IMR-90 (cell line): ENCODE data around the gene MEGF11. TPM values are rescaled to one million over a fixed set of nuclear protein-coding genes. Genes with fewer than 3 reads are reported as not detected.

Source experiments
- ATAC-seq: fragments of 200-7000 bp; cut with Tn5 transposase; 2 replicates; pipeline ENCODE4 v1.9.1; 2020; ENCODE audit warnings: low read depth, mild to moderate bottlenecking, moderate library complexity
- BruUV-seq: library from RNA; stranded (reverse); fragments of 400-500 nt; replicated peaks from 2 replicates; lab custom pipeline; 2021; lab: Mats Ljungman, UMichigan
- CTCF ChIA-PET: fragments of 300-600 bp; formaldehyde crosslinking; extraction: SDS; loops from one replicate; lab custom pipeline; 2021; ENCODE audit warnings: antibody characterized with exemption; lab: Yijun Ruan, JAX
- POLR2A ChIA-PET: fragments of 300-600 bp; sonication (Branson Sonifier 250); formaldehyde crosslinking; loops from one replicate; lab custom pipeline; 2022; ENCODE audit warnings: antibody characterized with exemption; ENCODE audit not compliant: unreplicated experiment; lab: Charles Lee
- DNase-seq: peaks from one replicate; pipeline ENCODE4 v3.0.0; 2013
- H2AFZ ChIP-seq: replicated peaks from 2 replicates; pipeline ENCODE3; 2013; ENCODE audit warnings: low read length, mild to moderate bottlenecking; ENCODE audit not compliant: poor library complexity
- H2AK5ac ChIP-seq: 2 replicates; pipeline ENCODE4 v1.6.1; 2013; ENCODE audit warnings: low read depth, low read length, inconsistent platforms
- H2AK9ac ChIP-seq: replicated peaks from 2 replicates; pipeline ENCODE3; 2013; ENCODE audit warnings: mild to moderate bottlenecking, low read depth, low read length, moderate library complexity; ENCODE audit not compliant: poor library complexity
- H2BK120ac ChIP-seq: 2 replicates; pipeline ENCODE4 v1.6.1; 2013; ENCODE audit warnings: low read depth, low read length, inconsistent platforms
- H2BK15ac ChIP-seq: 3 replicates; pipeline ENCODE4 v1.6.1; 2013; ENCODE audit warnings: low read depth, low read length, inconsistent platforms
- H2BK20ac ChIP-seq: 2 replicates; pipeline ENCODE4 v1.6.1; 2013; ENCODE audit warnings: low read depth, mild to moderate bottlenecking, inconsistent platforms, low read length, moderate library complexity
- H2BK5ac ChIP-seq: 2 replicates; pipeline ENCODE4 v1.6.1; 2013; ENCODE audit warnings: mild to moderate bottlenecking, low read depth, low read length, inconsistent platforms; ENCODE audit not compliant: poor library complexity, severe bottlenecking
- H3K14ac ChIP-seq: replicated peaks from 2 replicates; pipeline ENCODE4 v1.6.1; 2013; ENCODE audit warnings: low read depth, low read length, inconsistent platforms
- H3K18ac ChIP-seq: 2 replicates; pipeline ENCODE4 v1.6.1; 2013; ENCODE audit warnings: low read depth, low read length, control low read depth
- H3K23ac ChIP-seq: 2 replicates; pipeline ENCODE4 v1.6.1; 2013; ENCODE audit warnings: low read depth, low read length, inconsistent platforms
- H3K27ac ChIP-seq: 2 replicates; pipeline ENCODE4 v1.5.1; 2013; ENCODE audit warnings: mild to moderate bottlenecking, control low read depth, low read length; ENCODE audit not compliant: insufficient read depth
- H3K27me3 ChIP-seq: 2 replicates; pipeline ENCODE4 v1.6.1; 2013; ENCODE audit warnings: low read length; ENCODE audit not compliant: control insufficient read depth, insufficient read depth
- H3K36me3 ChIP-seq: 2 replicates; pipeline ENCODE4 v1.6.1; 2013; ENCODE audit warnings: low read length, mixed read lengths; ENCODE audit not compliant: control insufficient read depth, insufficient read depth
- H3K4ac ChIP-seq: 2 replicates; pipeline ENCODE4 v1.6.1; 2013; ENCODE audit warnings: low read depth, low read length, inconsistent platforms
- H3K4me1 ChIP-seq: 2 replicates; pipeline ENCODE4 v1.6.1; 2013; ENCODE audit warnings: low read length, mixed read lengths; ENCODE audit not compliant: control insufficient read depth, insufficient read depth
- H3K4me2 ChIP-seq: 2 replicates; pipeline ENCODE4 v1.6.1; 2013; ENCODE audit warnings: low read depth, mild to moderate bottlenecking, control low read depth, low read length, moderate library complexity
- H3K4me3 ChIP-seq: 2 replicates; pipeline ENCODE4 v1.5.1; 2013; ENCODE audit warnings: low read depth, mild to moderate bottlenecking, control low read depth, low read length, moderate library complexity; ENCODE audit not compliant: insufficient read depth
- H3K56ac ChIP-seq: 2 replicates; pipeline ENCODE4 v1.6.1; 2013; ENCODE audit warnings: low read length, inconsistent platforms; ENCODE audit not compliant: insufficient read depth; ENCODE audit errors: extremely low read depth
- H3K79me1 ChIP-seq, 2 experiments: 2 replicates each; pipeline ENCODE4 v1.6.1; 2013; ENCODE audit warnings: low read length in 2 of 2, inconsistent platforms in 1 of 2, low read depth in 1 of 2
- H3K9ac ChIP-seq: 2 replicates; pipeline ENCODE4 v1.6.1; 2013; ENCODE audit warnings: low read depth, low read length, control low read depth
- H3K9me1 ChIP-seq: 2 replicates; pipeline ENCODE4 v1.6.1; 2013; ENCODE audit warnings: low read length, inconsistent platforms; ENCODE audit not compliant: insufficient read depth
- H3K9me3 ChIP-seq: 2 replicates; pipeline ENCODE4 v1.6.1; 2013; ENCODE audit warnings: low read length; ENCODE audit not compliant: control insufficient read depth, insufficient read depth
- H4K20me1 ChIP-seq: 2 replicates; pipeline ENCODE4 v1.6.1; 2013; ENCODE audit warnings: low read length, inconsistent platforms; ENCODE audit not compliant: insufficient read depth
- H4K5ac ChIP-seq: 2 replicates; pipeline ENCODE4 v1.6.1; 2013; ENCODE audit warnings: mild to moderate bottlenecking, low read depth, low read length, control low read depth
- H4K8ac ChIP-seq, 2 experiments: 2 replicates each; pipeline ENCODE4 v1.6.1; 2013; ENCODE audit warnings: low read depth in 2 of 2, low read length in 2 of 2, control low read depth in 1 of 2, inconsistent platforms in 1 of 2
- H4K91ac ChIP-seq: 2 replicates; pipeline ENCODE4 v1.6.1; 2013; ENCODE audit warnings: low read depth, low read length, inconsistent platforms; ENCODE audit not compliant: insufficient read depth
- BHLHE40 ChIP-seq: fragments of 150-350 bp; IDR thresholded peaks from 2 replicates; pipeline ENCODE4 v1.6.1; 2016; ENCODE audit warnings: mild to moderate bottlenecking, low read depth, low read length
- CEBPB ChIP-seq: IDR thresholded peaks from 2 replicates; pipeline ENCODE4 v1.6.1; 2012; ENCODE audit warnings: low read depth, low read length, improper control_type of control experiment
- CHD1 ChIP-seq: IDR thresholded peaks from 2 replicates; pipeline ENCODE4 v1.6.1; 2012; ENCODE audit warnings: low read depth, low read length, improper control_type of control experiment
- FOS ChIP-seq: fragments of 150-350 bp; IDR thresholded peaks from 2 replicates; pipeline ENCODE4 v1.6.1; 2016; ENCODE audit warnings: low read depth, low read length
- MAFK ChIP-seq: IDR thresholded peaks from 2 replicates; pipeline ENCODE4 v1.6.1; 2012; ENCODE audit warnings: low read depth, low read length, improper control_type of control experiment
- MAZ ChIP-seq: IDR thresholded peaks from 2 replicates; pipeline ENCODE4 v1.6.1; 2012; ENCODE audit warnings: low read depth, mild to moderate bottlenecking, low read length, improper control_type of control experiment, moderate library complexity, borderline replicate concordance
- MXI1 ChIP-seq: IDR thresholded peaks from 2 replicates; pipeline ENCODE4 v1.6.1; 2012; ENCODE audit warnings: low read depth, mild to moderate bottlenecking, low read length, moderate library complexity, borderline replicate concordance
- NFE2L2 ChIP-seq: fragments of 150-350 bp; IDR thresholded peaks from 2 replicates; pipeline ENCODE4 v1.6.1; 2016; ENCODE audit warnings: low read depth, mild to moderate bottlenecking, low read length
- POLR2A ChIP-seq: IDR thresholded peaks from 2 replicates; pipeline ENCODE4 v1.6.1; 2012; ENCODE audit warnings: mild to moderate bottlenecking, low read depth, low read length
- RAD21 ChIP-seq: IDR thresholded peaks from 2 replicates; pipeline ENCODE4 v1.6.1; 2012; ENCODE audit warnings: low read length, improper control_type of control experiment
- RCOR1 ChIP-seq: IDR thresholded peaks from 2 replicates; pipeline ENCODE4 v1.6.1; 2012; ENCODE audit warnings: mild to moderate bottlenecking, low read length, improper control_type of control experiment; ENCODE audit not compliant: insufficient replicate concordance
- RFX5 ChIP-seq: IDR thresholded peaks from 2 replicates; pipeline ENCODE4 v1.8.0; 2012; ENCODE audit warnings: low read depth, mild to moderate bottlenecking, low read length, moderate library complexity
- SMC3 ChIP-seq: fragments of 150-350 bp; IDR thresholded peaks from 2 replicates; pipeline ENCODE4 v1.6.1; 2016; ENCODE audit warnings: low read depth, mild to moderate bottlenecking, antibody characterized with exemption, low read length, moderate library complexity
- WGBS, 2 experiments: methylation state at CpG; one replicate each; pipeline versions ENCODE4 v1.1.5 to v1.1.7; 2013; ENCODE audit warnings: missing lambda C conversion rate in 2 of 2; ENCODE audit not compliant: insufficient read length in 1 of 2; ENCODE audit errors: extremely low coverage in 2 of 2; 5-methylcytosine and 5-hydroxymethylcytosine counted together
- dilution Hi-C: fragments of 300-500 bp; cut with HindIII; formaldehyde crosslinking; loops from one replicate; pipeline ENCODE4 v1.14.3; 2018; ENCODE audit warnings: low sequenced_read_pairs; ENCODE audit not compliant: unreplicated experiment
- in situ Hi-C: fragments of 300-500 bp; cut with MboI; formaldehyde crosslinking; loops from 3 replicates; pipeline ENCODE4 v1.14.3; 2019; ENCODE audit warnings: low sequenced_read_pairs, inconsistent platforms, mixed read lengths
- intact Hi-C: fragments of 100-400 bp; cut with micrococcal nuclease; formaldehyde crosslinking; loops from 2 replicates; pipeline ENCODE4 v1.10.0; 2022
- polyA plus RNA-seq, 3 experiments: library from polyadenylated mRNA; depleted of rRNA; stranded (reverse); fragments of >200 nt; gene quantifications; 2 replicates each; pipeline ENCODE4 v1.2.3, GENCODE V29; 2012; ENCODE audit warnings: low replicate concordance in 1 of 3
- total RNA-seq: library from RNA; depleted of rRNA; stranded (reverse); fragments of >200 nt; gene quantifications from 2 replicates; pipeline ENCODE4 v1.2.3, GENCODE V29; 2012
- TF ChIP-seq, protein P1 (sequence below): fragments of 150-350 bp; IDR thresholded peaks from 2 replicates; pipeline ENCODE4 v1.6.1; 2017; ENCODE audit warnings: mild to moderate bottlenecking, antibody characterized with exemption, low read length, low read depth
- TF ChIP-seq, protein P2 (sequence below): conservative IDR thresholded peaks from 2 replicates; pipeline ENCODE4 v1.5.1; 2012; ENCODE audit warnings: mild to moderate bottlenecking, low read depth, low read length, improper control_type of control experiment
- TF ChIP-seq, protein P3 (sequence below): fragments of 150-350 bp; IDR thresholded peaks from 2 replicates; pipeline ENCODE4 v1.6.1; 2016; ENCODE audit warnings: low read depth, mild to moderate bottlenecking, low read length, moderate library complexity, borderline replicate concordance

MEGF11 gene
- total and polyA plus RNA-seq, 2 of the 4 experiments (the other 2 are of a cell fraction), result not detected

DNA sequence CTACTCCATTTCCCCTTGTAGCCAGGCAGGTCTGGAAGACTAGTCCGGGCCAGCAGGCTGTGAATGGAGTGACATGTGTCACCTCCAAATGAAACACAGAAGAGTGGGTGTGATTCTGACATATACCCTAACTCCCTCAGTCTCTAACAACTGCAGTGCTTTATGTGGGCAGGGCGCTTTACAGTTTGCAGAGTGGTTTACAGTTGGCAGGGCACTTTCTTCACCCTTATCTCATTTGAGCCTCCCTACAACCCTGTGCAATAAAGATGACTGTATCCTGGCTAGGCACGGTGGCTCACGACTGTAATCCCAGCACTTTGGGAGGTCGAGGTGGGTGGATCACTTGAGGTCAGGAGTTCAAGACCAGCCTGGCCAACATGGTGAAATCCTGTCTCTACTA, 208.0 kb downstream of the MEGF11 start:
- Histone ChIP-seq H2BK120ac (no peak overlapping the region), H3K36me3 (no peaks in the 10 kb centered on the region), H4K91ac (no peak overlapping the region), H3K18ac (no peak overlapping the region), H3K27me3 (peaks cover 44% of the 10 kb centered on the region), H2AK9ac (no peak overlapping the region), H3K4me1 (no peaks in the 10 kb centered on the region), H3K56ac (no peak overlapping the region), H4K5ac (no peak overlapping the region), H2BK20ac (no peak overlapping the region), H3K9ac (no peak overlapping the region), H3K9me3 (no peaks in the 10 kb centered on the region), H4K20me1 (no peaks in the 10 kb centered on the region), H3K4me3 (no peak overlapping the region), H3K4ac (no peak overlapping the region), H2AK5ac (no peak overlapping the region), H3K23ac (no peak overlapping the region), H2BK15ac (no peak overlapping the region), H3K14ac (no peak overlapping the region), H3K27ac (no peak overlapping the region), H2AFZ (no peak overlapping the region), H4K8ac (no peak overlapping the region), H2BK5ac (no peak overlapping the region), H3K4me2 (no peak overlapping the region), H3K9me1 (no peaks in the 10 kb centered on the region), H3K79me1 (no peaks in the 10 kb centered on the region)
- WGBS, 2 experiments, result no CpG with 5 or more reads among the region's 5 CpGs
- in situ Hi-C loops (no loop called here), dilution Hi-C loops (no loop called here), intact Hi-C loops (no loop called here)
- no TSS peak for BruUV-seq
- CTCF ChIA-PET, result no interaction called here
- DNase-seq (no peak), ATAC-seq (no peak)
- TF ChIP-seq CEBPB (no peak), SMC3 (no peak), MAFK (no peak), RCOR1 (no peak), RAD21 (no peak), CHD1 (no peak), POLR2A (no peak), FOS (no peak), RFX5 (no peak), NFE2L2 (no peak), MAZ (no peak), BHLHE40 (no peak), MXI1 (no peak)
- TF ChIP-seq, protein P1, sequence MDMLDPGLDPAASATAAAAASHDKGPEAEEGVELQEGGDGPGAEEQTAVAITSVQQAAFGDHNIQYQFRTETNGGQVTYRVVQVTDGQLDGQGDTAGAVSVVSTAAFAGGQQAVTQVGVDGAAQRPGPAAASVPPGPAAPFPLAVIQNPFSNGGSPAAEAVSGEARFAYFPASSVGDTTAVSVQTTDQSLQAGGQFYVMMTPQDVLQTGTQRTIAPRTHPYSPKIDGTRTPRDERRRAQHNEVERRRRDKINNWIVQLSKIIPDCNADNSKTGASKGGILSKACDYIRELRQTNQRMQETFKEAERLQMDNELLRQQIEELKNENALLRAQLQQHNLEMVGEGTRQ, result no peak
- TF ChIP-seq, protein P2, sequence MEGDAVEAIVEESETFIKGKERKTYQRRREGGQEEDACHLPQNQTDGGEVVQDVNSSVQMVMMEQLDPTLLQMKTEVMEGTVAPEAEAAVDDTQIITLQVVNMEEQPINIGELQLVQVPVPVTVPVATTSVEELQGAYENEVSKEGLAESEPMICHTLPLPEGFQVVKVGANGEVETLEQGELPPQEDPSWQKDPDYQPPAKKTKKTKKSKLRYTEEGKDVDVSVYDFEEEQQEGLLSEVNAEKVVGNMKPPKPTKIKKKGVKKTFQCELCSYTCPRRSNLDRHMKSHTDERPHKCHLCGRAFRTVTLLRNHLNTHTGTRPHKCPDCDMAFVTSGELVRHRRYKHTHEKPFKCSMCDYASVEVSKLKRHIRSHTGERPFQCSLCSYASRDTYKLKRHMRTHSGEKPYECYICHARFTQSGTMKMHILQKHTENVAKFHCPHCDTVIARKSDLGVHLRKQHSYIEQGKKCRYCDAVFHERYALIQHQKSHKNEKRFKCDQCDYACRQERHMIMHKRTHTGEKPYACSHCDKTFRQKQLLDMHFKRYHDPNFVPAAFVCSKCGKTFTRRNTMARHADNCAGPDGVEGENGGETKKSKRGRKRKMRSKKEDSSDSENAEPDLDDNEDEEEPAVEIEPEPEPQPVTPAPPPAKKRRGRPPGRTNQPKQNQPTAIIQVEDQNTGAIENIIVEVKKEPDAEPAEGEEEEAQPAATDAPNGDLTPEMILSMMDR, result no peak
- TF ChIP-seq, protein P3, sequence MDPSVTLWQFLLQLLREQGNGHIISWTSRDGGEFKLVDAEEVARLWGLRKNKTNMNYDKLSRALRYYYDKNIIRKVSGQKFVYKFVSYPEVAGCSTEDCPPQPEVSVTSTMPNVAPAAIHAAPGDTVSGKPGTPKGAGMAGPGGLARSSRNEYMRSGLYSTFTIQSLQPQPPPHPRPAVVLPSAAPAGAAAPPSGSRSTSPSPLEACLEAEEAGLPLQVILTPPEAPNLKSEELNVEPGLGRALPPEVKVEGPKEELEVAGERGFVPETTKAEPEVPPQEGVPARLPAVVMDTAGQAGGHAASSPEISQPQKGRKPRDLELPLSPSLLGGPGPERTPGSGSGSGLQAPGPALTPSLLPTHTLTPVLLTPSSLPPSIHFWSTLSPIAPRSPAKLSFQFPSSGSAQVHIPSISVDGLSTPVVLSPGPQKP, result no peak
- POLR2A ChIA-PET, result no interaction called here
